GM21360 (cell line): Measurements from ENCODE around the gene PRKAG2.

ENCODE experiments used
- ATAC-seq: cut with Tn5 transposase; IDR thresholded peaks from one replicate; pipeline ENCODE4 v1.9.1; 2021; ENCODE audit warnings: mild to moderate bottlenecking, moderate library complexity; ENCODE audit not compliant: unreplicated experiment

Gene PRKAG2

GRCh38 chr7:151702961-151703360, 174.0 kb downstream of the PRKAG2 start:
- no peak for ATAC-seq

- no peak for ATAC-seq
Observed at GRCh38 chr7:151700586-151701165, 176.2 kb downstream of the PRKAG2 start.

GRCh38 chr7:151699928-151700319, 177.0 kb downstream of the PRKAG2 start:
- no peak for ATAC-seq

- no peak for ATAC-seq
Observed at GRCh38 chr7:151699147-151699927, 177.6 kb downstream of the PRKAG2 start.

- no peak for ATAC-seq
Observed at GRCh38 chr7:151697942-151698341, 179.0 kb downstream of the PRKAG2 start.

GRCh38 chr7:151697515-151697895, 179.4 kb downstream of the PRKAG2 start:
- ATAC-seq: no peak

GRCh38 chr7:151696721-151697514, 180.0 kb downstream of the PRKAG2 start:
- ATAC-seq: no peak

GRCh38 chr7:151695951-151696541, 180.9 kb downstream of the PRKAG2 start:
- no peak for ATAC-seq

- no peak for ATAC-seq
Observed at GRCh38 chr7:151694828-151695580, 181.9 kb downstream of the PRKAG2 start.

GRCh38 chr7:151694441-151694827, 182.5 kb downstream of the PRKAG2 start:
- no peak for ATAC-seq

GRCh38 chr7:151693140-151693539, 183.8 kb downstream of the PRKAG2 start:
- ATAC-seq: no peak

GRCh38 chr7:151692721-151693120, 184.2 kb downstream of the PRKAG2 start:
- ATAC-seq: no peak

- no peak for ATAC-seq
Observed at GRCh38 chr7:151691449-151691848, 185.5 kb downstream of the PRKAG2 start.

- ATAC-seq: no peak
Observed at GRCh38 chr7:151690606-151691005, 186.3 kb downstream of the PRKAG2 start.

GRCh38 chr7:151689196-151689971, 187.5 kb downstream of the PRKAG2 start:
- no peak for ATAC-seq

- ATAC-seq: no peak
Observed at GRCh38 chr7:151688236-151688780, 188.6 kb downstream of the PRKAG2 start.

- ATAC-seq: no peak
Observed at GRCh38 chr7:151687523-151688235, 189.2 kb downstream of the PRKAG2 start.

GRCh38 chr7:151686826-151687225, 190.1 kb downstream of the PRKAG2 start:
- no peak for ATAC-seq
